Kidney epithelial cell (primary cell): ENCODE data around the gene ARHGAP21. TPM values are rescaled to one million over a fixed set of nuclear protein-coding genes. Genes with fewer than 3 reads are reported as not detected.

Source experiments
- DNase-seq: peaks from one replicate; pipeline ENCODE4 v3.0.0-alpha.2; 2010; ENCODE audit warnings: low read depth
- H3K27me3 ChIP-seq: 2 replicates; pipeline ENCODE4 v1.6.0; 2011; ENCODE audit warnings: low read length; ENCODE audit not compliant: control insufficient read depth, insufficient read depth
- H3K36me3 ChIP-seq: 2 replicates; pipeline ENCODE4 v1.5.1; 2011; ENCODE audit warnings: low read length; ENCODE audit not compliant: control insufficient read depth, insufficient read depth
- H3K4me3 ChIP-seq: 2 replicates; pipeline ENCODE4 v1.5.1; 2011; ENCODE audit warnings: low read depth, mild to moderate bottlenecking, control low read depth, low read length
- CTCF ChIP-seq: IDR thresholded peaks from 2 replicates; pipeline ENCODE4 v1.5.1; 2011; ENCODE audit warnings: mild to moderate bottlenecking, moderate library complexity, low read length, control low read depth, inconsistent platforms; ENCODE audit not compliant: insufficient read depth, poor library complexity, severe bottlenecking
- total RNA-seq: library from RNA; depleted of rRNA; stranded (reverse); fragments of >200 nt; gene quantifications from 2 replicates; pipeline ENCODE4 v1.2.3, GENCODE V29; 2015

The ARHGAP21 gene
- total RNA-seq, 1 donor from 2014 or later, result 71.8 TPM

- H3K36me3 ChIP-seq, result no peaks in the 10 kb centered on the region
- DNase-seq, result no peak
- no peaks in the 10 kb centered on the region for H3K27me3 ChIP-seq
- H3K4me3 ChIP-seq, result no peak overlapping the region
- no peak for TF ChIP-seq CTCF
Measured at GRCh38 chr10:24756283-24756682, 32.6 kb upstream of the ARHGAP21 start.

GRCh38 chr10:24751716-24752115 lies 28.0 kb upstream of the ARHGAP21 start:
- no peaks in the 10 kb centered on the region for H3K27me3 ChIP-seq
- H3K36me3 ChIP-seq, result no peaks in the 10 kb centered on the region
- TF ChIP-seq CTCF, result no peak
- no peak for DNase-seq
- H3K4me3 ChIP-seq, result no peak overlapping the region

GRCh38 chr10:24750695-24751094 lies 27.0 kb upstream of the ARHGAP21 start:
- TF ChIP-seq CTCF, result no peak
- no peak for DNase-seq
- no peaks in the 10 kb centered on the region for H3K36me3 ChIP-seq
- no peak overlapping the region for H3K4me3 ChIP-seq
- no peaks in the 10 kb centered on the region for H3K27me3 ChIP-seq

- no peaks in the 10 kb centered on the region for H3K27me3 ChIP-seq
- DNase-seq, result no peak
- no peak for TF ChIP-seq CTCF
Measured at GRCh38 chr10:24748214-24748613, 24.5 kb upstream of the ARHGAP21 start.

GRCh38 chr10:24744946-24745345 lies 21.3 kb upstream of the ARHGAP21 start:
- H3K4me3 ChIP-seq, result no peak overlapping the region
- no peak for DNase-seq
- no peak for TF ChIP-seq CTCF
- no peaks in the 10 kb centered on the region for H3K27me3 ChIP-seq
- H3K36me3 ChIP-seq, result no peaks in the 10 kb centered on the region

More at GRCh38 chr10:24748214-24748613, 24.5 kb upstream of the ARHGAP21 start:
- Histone ChIP-seq H3K36me3 (no peaks in the 10 kb centered on the region), H3K4me3 (no peak overlapping the region)

GRCh38 chr10:24740714-24741113 lies 17.0 kb upstream of the ARHGAP21 start:
- no peak for DNase-seq
- Histone ChIP-seq H3K27me3 (no peaks in the 10 kb centered on the region), H3K36me3 (no peaks in the 10 kb centered on the region), H3K4me3 (no peak overlapping the region)
- no peak for TF ChIP-seq CTCF
